ENCODE measurements around the gene HORMAD1. TPM values are rescaled to one million over a fixed set of nuclear protein-coding genes. Genes with fewer than 3 reads are reported as not detected.
"Not testable (repeated sequence)": the region's sequence is repeated elsewhere in the genome, so short reads cannot be mapped to it uniquely, and the experiment has no call there.

HORMAD1 gene
- total RNA-seq: 0.18 TPM
- polyA plus RNA-seq (ENCODE audit: insufficient read depth in 1 of 8, insufficient read length in 8 of 8, low replicate concordance in 1 of 8): not detected
- long read RNA-seq, donor 1: 0 reads
- long read RNA-seq, donor 2: 0 reads
- long read RNA-seq, donor 3: 0 reads
- long read RNA-seq, donor 4: 0 reads
- long read RNA-seq, donor 5: 0 reads
- long read RNA-seq, donor 6: 0 reads
- long read RNA-seq, donor 7: 0 reads
- long read RNA-seq, donor 8: 0 reads
- long read RNA-seq, donor 9: 0 reads
- long read RNA-seq, donor 10: 0 reads
- long read RNA-seq, donor 11: 0 reads

GRCh38 chr1:150720703-150721102 is at the start of gene HORMAD1:
Gene HORMAD1 (minus strand): TSS chr1:150720895. CDS start chr1:150719505, 1,390 bp downstream.
- 95% methylated on average over 16 of the region's 24 CpGs for WGBS (ENCODE audit: insufficient coverage)
- Histone ChIP-seq H3K36me3 (ENCODE audit: control insufficient read depth, insufficient read depth, low read length) (no peaks in the 10 kb centered on the region), H3K27ac (ENCODE audit: low read length) (no peak within 1 kb of the TSS), H3K27me3 (ENCODE audit: control insufficient read depth, insufficient read depth, low read length) (no peaks in the 10 kb centered on the region), H3K4me3 (ENCODE audit: low read length) (no peak within 1 kb of the TSS), H3K4me1 (ENCODE audit: control insufficient read depth, insufficient read depth, low read length) (no peaks in the 10 kb centered on the region), H3K9me3 (replicated peaks; ENCODE audit: control insufficient read depth, low read depth, low read length) (peaks cover 5% of the 10 kb centered on the region)
- no peak for DNase-seq

- H3K27me3 ChIP-seq (ENCODE audit: control insufficient read depth, insufficient read depth, low read length); H3K4me1 ChIP-seq (ENCODE audit: control insufficient read depth, insufficient read depth, low read length); H3K27ac ChIP-seq (ENCODE audit: low read length); H3K9me3 ChIP-seq (replicated peaks; ENCODE audit: control insufficient read depth, low read depth, low read length); DNase-seq; H3K4me3 ChIP-seq (ENCODE audit: low read length); H3K36me3 ChIP-seq (ENCODE audit: control insufficient read depth, insufficient read depth, low read length): not testable (repeated sequence)
- WGBS (ENCODE audit: insufficient coverage): 86% methylated on average over 1 of the region's 1 CpG
These were observed 47.0 kb upstream of the HORMAD1 start for GRCh38 chr1:150767704-150768103.

- not testable (repeated sequence) for H3K4me1 ChIP-seq (ENCODE audit: control insufficient read depth, insufficient read depth, low read length); H3K27me3 ChIP-seq (ENCODE audit: control insufficient read depth, insufficient read depth, low read length); DNase-seq; H3K4me3 ChIP-seq (ENCODE audit: low read length); H3K9me3 ChIP-seq (replicated peaks; ENCODE audit: control insufficient read depth, low read depth, low read length); H3K36me3 ChIP-seq (ENCODE audit: control insufficient read depth, insufficient read depth, low read length)
- WGBS (ENCODE audit: insufficient coverage): 100% methylated on average over 1 of the region's 1 CpG
- peak overlapping the region; percentile 82 for H3K27ac ChIP-seq (ENCODE audit: low read length)
These were observed 45.2 kb upstream of the HORMAD1 start for GRCh38 chr1:150765977-150766301.

GRCh38 chr1:150765296-150765976 is 44.7 kb upstream of the HORMAD1 start, which contains the start of gene CTSS:
Gene CTSS (minus strand): TSS chr1:150765778. CDS start chr1:150764763, 1,015 bp downstream.
- DNase-seq: peak; percentile 59
- 0% methylated on average over 1 of the region's 4 CpGs for WGBS (ENCODE audit: insufficient coverage)
- Histone ChIP-seq H3K4me3 (ENCODE audit: low read length) (peak within 1 kb of the TSS; percentile 9), H3K36me3 (ENCODE audit: control insufficient read depth, insufficient read depth, low read length) (no peaks in the 10 kb centered on the region), H3K9me3 (replicated peaks; ENCODE audit: control insufficient read depth, low read depth, low read length) (peaks cover 2% of the 10 kb centered on the region), H3K4me1 (ENCODE audit: control insufficient read depth, insufficient read depth, low read length) (peaks cover 3% of the 10 kb centered on the region), H3K27ac (ENCODE audit: low read length) (peak within 1 kb of the TSS; percentile 82), H3K27me3 (ENCODE audit: control insufficient read depth, insufficient read depth, low read length) (no peaks in the 10 kb centered on the region)

GRCh38 chr1:150764617-150765101 is 44.0 kb upstream of the HORMAD1 start:
- peak overlapping the region; percentile 82 for H3K27ac ChIP-seq (ENCODE audit: low read length)
- H3K36me3 ChIP-seq (ENCODE audit: control insufficient read depth, insufficient read depth, low read length): no peaks in the 10 kb centered on the region
- H3K4me1 ChIP-seq (ENCODE audit: control insufficient read depth, insufficient read depth, low read length): peaks cover 3% of the 10 kb centered on the region
- no peaks in the 10 kb centered on the region for H3K27me3 ChIP-seq (ENCODE audit: control insufficient read depth, insufficient read depth, low read length)
- WGBS (ENCODE audit: insufficient coverage): no CpG with 5 or more reads among the region's 2 CpGs
- H3K9me3 ChIP-seq (replicated peaks; ENCODE audit: control insufficient read depth, low read depth, low read length): peaks cover 2% of the 10 kb centered on the region
- peak overlapping the region; percentile 9 for H3K4me3 ChIP-seq (ENCODE audit: low read length)
- DNase-seq: peak; percentile 78

- Histone ChIP-seq H3K4me3 (ENCODE audit: low read length) (no peak overlapping the region), H3K27me3 (ENCODE audit: control insufficient read depth, insufficient read depth, low read length) (no peaks in the 10 kb centered on the region), H3K4me1 (ENCODE audit: control insufficient read depth, insufficient read depth, low read length) (peaks cover 3% of the 10 kb centered on the region), H3K9me3 (replicated peaks; ENCODE audit: control insufficient read depth, low read depth, low read length) (peaks cover 2% of the 10 kb centered on the region), H3K27ac (ENCODE audit: low read length) (no peak overlapping the region), H3K36me3 (ENCODE audit: control insufficient read depth, insufficient read depth, low read length) (no peaks in the 10 kb centered on the region)
- WGBS (ENCODE audit: insufficient coverage): no CpG with 5 or more reads among the region's 3 CpGs
- no peak for DNase-seq
These were observed 42.3 kb upstream of the HORMAD1 start for GRCh38 chr1:150763018-150763417.

- H3K9me3 ChIP-seq (replicated peaks; ENCODE audit: control insufficient read depth, low read depth, low read length): peaks cover 2% of the 10 kb centered on the region
- DNase-seq: no peak
- no peaks in the 10 kb centered on the region for H3K27me3 ChIP-seq (ENCODE audit: control insufficient read depth, insufficient read depth, low read length)
- no peaks in the 10 kb centered on the region for H3K36me3 ChIP-seq (ENCODE audit: control insufficient read depth, insufficient read depth, low read length)
- H3K4me1 ChIP-seq (ENCODE audit: control insufficient read depth, insufficient read depth, low read length): peaks cover 3% of the 10 kb centered on the region
- no peak overlapping the region for H3K27ac ChIP-seq (ENCODE audit: low read length)
- WGBS (ENCODE audit: insufficient coverage): no CpG with 5 or more reads among the region's 2 CpGs
- H3K4me3 ChIP-seq (ENCODE audit: low read length): no peak overlapping the region
These were observed 41.9 kb upstream of the HORMAD1 start for GRCh38 chr1:150762552-150762951.

GRCh38 chr1:150761801-150762200 is 41.1 kb upstream of the HORMAD1 start:
- no peaks in the 10 kb centered on the region for H3K27me3 ChIP-seq (ENCODE audit: control insufficient read depth, insufficient read depth, low read length)
- no CpG with 5 or more reads among the region's 1 CpG for WGBS (ENCODE audit: insufficient coverage)
- H3K36me3 ChIP-seq (ENCODE audit: control insufficient read depth, insufficient read depth, low read length): no peaks in the 10 kb centered on the region
- DNase-seq: no peak
- no peak overlapping the region for H3K27ac ChIP-seq (ENCODE audit: low read length)
- H3K4me1 ChIP-seq (ENCODE audit: control insufficient read depth, insufficient read depth, low read length): peaks cover 3% of the 10 kb centered on the region
- H3K9me3 ChIP-seq (replicated peaks; ENCODE audit: control insufficient read depth, low read depth, low read length): peaks cover 2% of the 10 kb centered on the region
- H3K4me3 ChIP-seq (ENCODE audit: low read length): no peak overlapping the region

GRCh38 chr1:150760013-150760412 is 39.3 kb upstream of the HORMAD1 start:
- H3K27me3 ChIP-seq (ENCODE audit: control insufficient read depth, insufficient read depth, low read length): no peaks in the 10 kb centered on the region
- no peak overlapping the region for H3K27ac ChIP-seq (ENCODE audit: low read length)
- no peaks in the 10 kb centered on the region for H3K36me3 ChIP-seq (ENCODE audit: control insufficient read depth, insufficient read depth, low read length)
- peaks cover 3% of the 10 kb centered on the region for H3K4me1 ChIP-seq (ENCODE audit: control insufficient read depth, insufficient read depth, low read length)
- H3K9me3 ChIP-seq (replicated peaks; ENCODE audit: control insufficient read depth, low read depth, low read length): peaks cover 2% of the 10 kb centered on the region
- WGBS (ENCODE audit: insufficient coverage): no CpG with 5 or more reads among the region's 3 CpGs
- H3K4me3 ChIP-seq (ENCODE audit: low read length): no peak overlapping the region
- DNase-seq: no peak

- DNase-seq: no peak
- Histone ChIP-seq H3K36me3 (ENCODE audit: control insufficient read depth, insufficient read depth, low read length) (no peaks in the 10 kb centered on the region), H3K4me1 (ENCODE audit: control insufficient read depth, insufficient read depth, low read length) (no peaks in the 10 kb centered on the region), H3K27ac (ENCODE audit: low read length) (no peak overlapping the region), H3K4me3 (ENCODE audit: low read length) (no peak overlapping the region), H3K9me3 (replicated peaks; ENCODE audit: control insufficient read depth, low read depth, low read length) (no peaks in the 10 kb centered on the region), H3K27me3 (ENCODE audit: control insufficient read depth, insufficient read depth, low read length) (no peaks in the 10 kb centered on the region)
- WGBS (ENCODE audit: insufficient coverage): 86% methylated on average over 1 of the region's 2 CpGs
These were observed 32.7 kb upstream of the HORMAD1 start for GRCh38 chr1:150753416-150753815.
